Activated naive CD8-positive, alpha-beta T cell treated with anti-CD3 and anti-CD28 coated beads, Interleukin-2, amount 50 U/mL, for 16 hours (primary cell): Measurements from ENCODE around the gene ADAMTS3.

Experiments
- DNase-seq: peaks from one replicate; pipeline ENCODE4 v3.0.0-alpha.2; 2020; ENCODE audit warnings: low read depth, low spot score

ADAMTS3 gene

DNA sequence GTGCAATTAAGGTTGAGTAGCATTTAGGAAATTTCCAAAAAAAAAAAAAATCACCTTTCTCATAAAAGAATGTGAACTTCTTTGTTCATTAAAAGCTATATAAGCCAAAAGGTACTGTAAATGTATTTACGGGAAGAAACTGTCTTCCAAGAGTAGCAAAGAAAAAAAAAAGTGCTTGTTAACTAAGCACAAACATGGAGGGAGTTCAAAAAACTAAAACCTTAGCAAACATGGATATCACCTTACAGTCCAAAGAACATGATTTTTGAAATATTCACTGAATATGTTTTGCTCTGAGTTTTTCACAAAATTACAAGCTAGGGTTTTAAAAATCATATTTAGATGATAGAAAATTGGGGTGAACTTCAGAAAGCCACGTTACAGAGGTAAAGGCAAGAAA is 217.5 kb downstream of the ADAMTS3 start:
- DNase-seq, result no peak

DNA sequence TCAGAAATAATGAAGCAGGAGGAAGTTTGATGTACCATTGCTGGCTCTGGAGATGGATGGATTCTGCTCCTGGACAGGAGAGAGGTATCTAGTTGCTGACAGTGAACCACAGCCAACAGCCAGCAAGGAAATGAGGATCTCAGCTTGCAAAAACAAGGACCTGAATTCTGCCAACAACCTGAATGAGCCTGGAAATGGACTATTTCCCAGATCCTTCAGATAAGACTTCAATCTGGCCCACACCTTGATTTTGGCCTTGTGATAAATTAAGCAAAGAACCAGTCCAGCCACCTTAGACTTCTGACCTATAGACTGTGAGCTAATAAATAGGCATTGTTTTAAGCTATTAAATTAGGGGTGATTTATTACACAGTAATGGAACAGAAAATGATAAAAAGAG is 220.3 kb downstream of the ADAMTS3 start:
- DNase-seq, result no peak

DNA sequence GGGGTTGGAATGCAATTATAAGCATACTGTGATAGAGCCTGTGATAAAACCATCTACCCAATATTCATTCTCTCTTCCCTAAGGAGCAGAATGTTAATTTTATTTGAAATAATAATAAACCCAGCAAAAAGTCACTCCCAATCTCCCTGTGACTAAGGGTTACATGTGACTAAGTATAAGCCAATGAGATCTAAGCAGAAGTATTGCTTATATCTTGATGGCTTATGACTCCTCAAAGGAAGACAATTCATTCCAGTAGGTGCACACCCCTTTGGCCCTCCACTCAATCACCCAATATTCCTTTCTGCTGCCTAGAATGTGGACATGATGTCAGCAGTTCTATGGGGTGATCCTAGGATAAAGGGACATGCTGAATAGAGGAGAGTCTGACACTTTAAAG is 224.6 kb downstream of the ADAMTS3 start:
- DNase-seq, result no peak

DNA sequence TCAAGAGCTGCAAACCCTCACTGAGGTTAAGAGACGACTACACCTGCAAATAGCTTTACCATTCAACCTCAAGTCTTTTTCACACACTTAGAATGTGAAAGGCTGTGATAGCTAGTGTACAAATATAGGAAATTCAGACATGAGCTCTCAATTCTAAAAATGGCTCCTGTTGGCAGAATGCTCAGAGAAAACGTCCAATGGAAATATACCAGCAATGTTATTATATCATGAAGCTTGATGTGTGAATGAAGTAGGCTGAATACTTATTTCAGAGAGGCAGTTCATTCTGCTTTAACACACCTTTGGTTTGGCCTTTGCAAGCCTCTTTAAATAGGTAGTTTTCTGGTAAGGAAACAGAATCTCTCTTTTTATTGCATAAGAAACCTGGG is 227.6 kb downstream of the ADAMTS3 start:
- no peak for DNase-seq

DNA sequence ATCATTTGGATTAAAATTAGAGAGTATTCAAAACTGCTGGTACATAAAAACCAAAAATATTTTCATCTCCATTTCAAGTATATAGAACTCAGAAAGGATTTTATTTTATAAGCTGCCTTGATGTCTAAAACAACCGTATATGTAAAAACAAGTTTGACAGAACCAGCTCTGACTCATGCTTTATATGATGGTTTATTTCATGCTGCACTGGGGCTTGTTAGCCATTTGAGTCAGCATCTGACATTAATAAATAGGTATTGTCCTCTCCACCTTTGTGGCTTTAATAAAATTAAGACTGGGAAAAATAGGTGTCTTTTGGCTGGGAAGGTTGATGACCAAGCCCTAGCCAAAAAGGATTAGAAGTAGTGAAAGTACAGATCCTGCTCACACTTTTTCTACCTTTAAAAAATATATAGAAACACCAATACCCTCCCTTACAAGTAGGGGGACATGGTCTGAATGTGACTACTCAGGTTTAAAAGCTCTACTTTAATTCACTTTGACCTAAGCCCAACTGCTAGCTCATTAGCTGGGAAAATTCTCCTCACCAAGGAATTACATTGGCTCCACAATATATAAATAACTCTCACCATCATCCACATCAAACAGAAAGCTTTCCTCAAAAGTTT is 228.1 kb downstream of the ADAMTS3 start:
- DNase-seq, result no peak

DNA sequence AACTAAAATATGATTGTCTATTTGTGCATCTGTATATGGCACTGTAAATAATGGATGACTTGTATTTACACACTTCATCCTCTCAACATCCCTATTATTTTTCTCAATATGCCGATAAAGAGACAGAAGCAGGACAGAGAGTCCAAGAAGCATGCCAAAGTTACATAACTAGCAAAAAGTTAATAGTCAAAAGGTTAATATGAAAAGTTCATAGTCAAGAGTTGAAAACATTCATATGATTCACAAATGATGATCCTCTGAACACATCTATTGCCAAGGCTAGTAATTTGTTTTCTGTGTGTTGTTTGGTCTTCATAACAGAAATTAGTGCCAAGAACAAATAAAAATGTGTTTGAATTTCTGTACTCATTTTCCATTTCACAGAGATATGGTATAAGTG is 231.0 kb downstream of the ADAMTS3 start:
- no peak for DNase-seq

DNA sequence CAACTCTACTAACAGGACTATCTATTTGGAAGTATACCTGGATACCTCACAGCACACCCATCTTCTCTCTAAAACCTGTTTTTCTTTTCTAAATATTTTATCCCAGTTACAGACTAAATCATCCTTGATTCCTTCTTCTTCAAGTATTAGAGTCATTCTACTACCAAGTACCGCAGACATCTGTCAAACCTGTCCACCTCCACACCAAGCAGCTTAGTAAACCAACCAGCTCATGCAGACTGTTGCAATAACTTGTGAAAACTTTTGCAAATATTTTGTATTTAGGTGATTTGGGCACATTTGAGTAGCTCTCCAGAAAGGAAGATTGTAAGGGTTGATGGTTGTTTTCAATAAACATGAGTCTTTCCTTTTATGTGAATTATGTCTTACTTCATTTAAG is 238.6 kb downstream of the ADAMTS3 start:
- DNase-seq, result no peak

DNA sequence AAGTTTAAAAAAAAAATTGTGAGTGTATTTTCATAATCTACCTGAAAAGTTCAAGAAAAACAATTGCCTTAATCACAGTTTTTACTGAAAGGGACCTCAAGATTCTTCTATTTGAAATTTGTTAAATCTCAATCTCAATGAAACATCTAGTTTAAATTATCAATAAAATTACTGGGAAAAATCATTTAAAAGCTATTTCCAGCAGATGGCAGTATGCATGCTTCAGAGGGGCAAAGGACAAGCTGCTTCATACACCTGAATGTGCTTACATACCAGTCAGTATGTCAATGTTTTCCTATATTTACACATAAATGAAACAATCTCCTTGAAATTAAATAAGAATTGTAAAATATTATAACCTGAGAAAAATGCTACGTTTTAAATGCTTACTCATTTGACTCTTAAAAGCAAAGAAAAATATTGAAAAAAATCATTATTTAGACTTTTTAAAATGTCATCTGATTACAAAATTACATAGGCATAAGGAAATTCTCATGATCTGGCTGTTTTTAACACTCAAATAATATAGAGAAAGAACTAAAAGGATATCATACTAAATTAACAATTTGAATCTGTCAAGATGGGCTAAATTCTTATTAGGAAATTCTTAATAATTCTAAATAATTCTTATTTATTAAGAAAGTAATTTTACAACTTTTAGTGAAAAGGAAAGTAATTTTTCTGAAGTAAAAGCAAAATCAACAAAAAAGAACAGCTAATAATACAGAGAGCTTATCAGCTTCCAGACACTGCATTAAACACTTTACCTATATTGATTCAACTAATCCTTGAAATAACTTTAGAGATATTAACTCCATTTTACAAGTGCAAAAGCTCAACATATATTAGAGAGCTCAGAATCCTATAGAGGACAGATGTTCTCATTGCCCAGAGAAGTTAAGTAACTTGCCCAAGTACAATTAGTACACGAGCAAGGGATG is 242.1 kb downstream of the ADAMTS3 start:
- no peak for DNase-seq

DNA sequence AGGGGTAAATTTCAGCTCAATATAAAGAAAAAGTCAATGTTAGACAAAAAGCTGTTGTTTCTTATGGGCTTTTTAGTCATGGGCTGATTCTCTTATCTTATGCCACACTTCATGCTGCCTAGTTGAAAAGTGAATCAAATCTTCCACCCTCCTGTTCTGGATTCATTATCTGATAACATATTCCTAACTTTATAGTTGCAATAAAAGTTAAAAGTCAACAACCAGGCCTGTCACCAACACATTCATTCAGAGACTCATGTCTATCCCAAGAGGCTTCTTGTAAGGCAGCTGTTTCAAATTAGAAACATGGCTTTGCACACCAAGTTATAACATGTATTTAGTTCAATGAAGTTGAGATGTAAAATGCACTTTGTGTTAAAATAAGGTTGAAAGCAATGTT is 243.8 kb downstream of the ADAMTS3 start:
- DNase-seq, result no peak

DNA sequence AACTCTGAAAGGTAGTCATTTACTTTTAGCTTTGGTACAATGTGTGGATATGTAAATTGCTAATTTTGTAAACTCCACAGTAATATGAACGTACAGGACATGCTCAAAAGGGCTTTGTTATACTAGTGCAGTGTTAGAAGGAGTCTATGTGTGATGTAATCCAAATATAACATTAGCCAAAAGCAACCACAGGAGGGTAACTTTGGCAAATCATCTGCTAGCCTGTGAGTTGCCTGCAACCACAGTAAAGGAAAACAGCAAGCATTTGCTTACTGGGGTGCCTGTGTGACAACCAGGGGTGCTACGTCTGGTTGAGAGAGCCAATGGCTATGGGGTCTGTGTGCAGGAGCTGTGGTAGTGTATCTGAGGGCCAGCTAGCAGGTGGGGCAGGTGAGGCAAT is 245.8 kb downstream of the ADAMTS3 start:
- DNase-seq, result no peak

DNA sequence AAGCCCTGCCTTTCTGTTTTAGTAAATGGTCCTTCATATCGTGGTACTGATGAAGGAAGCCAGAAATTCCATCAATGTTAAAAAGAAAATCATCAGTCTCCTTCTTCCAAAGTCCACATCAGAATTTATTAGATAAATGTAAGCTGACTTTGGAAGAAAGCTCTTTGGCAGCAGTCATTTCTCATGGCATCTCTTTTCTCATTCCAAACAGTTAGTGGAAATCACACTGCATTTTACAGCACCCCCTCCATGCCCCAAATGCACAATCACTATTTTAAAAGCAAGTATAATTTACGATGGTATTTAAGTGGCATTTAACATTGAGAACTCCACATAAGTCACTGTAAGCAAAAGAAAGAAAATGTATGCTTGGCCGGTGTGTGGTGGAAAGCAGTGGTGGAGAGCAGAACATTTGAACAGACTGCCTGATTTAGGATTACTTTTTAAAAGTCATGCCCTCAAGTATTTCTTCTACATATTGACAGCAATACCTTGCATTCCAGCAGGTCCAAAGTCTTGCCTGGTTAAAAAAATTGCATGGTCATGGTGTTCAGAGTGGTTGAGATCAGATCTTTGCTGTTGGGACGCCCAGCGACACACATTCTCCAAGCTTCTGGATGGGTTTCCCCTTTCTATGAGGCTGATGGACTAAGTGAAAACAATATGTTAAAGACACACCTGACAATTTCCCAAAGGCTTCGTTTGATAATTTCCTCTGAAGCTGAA is 248.6 kb downstream of the ADAMTS3 start:
- no peak for DNase-seq

DNA sequence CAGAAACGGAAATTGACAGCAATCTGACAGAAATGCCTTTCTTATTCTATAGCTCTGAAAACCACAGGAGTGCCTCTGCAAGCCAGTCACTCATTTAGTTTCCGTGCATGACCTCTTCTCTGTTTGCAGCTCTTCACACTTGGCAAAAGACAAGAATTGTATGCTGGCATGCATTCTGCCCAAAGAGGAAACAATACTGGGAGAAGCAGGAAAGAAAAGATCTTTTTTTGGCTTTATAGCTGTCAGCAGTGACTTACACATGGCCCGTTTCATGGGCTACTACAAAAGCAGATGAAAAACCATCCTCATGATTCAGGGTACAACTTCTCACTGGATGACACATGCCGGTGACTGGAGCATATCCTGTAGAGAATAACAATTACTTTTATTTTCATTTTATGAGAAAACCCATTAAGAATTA is 249.4 kb downstream of the ADAMTS3 start:
- DNase-seq, result no peak

DNA sequence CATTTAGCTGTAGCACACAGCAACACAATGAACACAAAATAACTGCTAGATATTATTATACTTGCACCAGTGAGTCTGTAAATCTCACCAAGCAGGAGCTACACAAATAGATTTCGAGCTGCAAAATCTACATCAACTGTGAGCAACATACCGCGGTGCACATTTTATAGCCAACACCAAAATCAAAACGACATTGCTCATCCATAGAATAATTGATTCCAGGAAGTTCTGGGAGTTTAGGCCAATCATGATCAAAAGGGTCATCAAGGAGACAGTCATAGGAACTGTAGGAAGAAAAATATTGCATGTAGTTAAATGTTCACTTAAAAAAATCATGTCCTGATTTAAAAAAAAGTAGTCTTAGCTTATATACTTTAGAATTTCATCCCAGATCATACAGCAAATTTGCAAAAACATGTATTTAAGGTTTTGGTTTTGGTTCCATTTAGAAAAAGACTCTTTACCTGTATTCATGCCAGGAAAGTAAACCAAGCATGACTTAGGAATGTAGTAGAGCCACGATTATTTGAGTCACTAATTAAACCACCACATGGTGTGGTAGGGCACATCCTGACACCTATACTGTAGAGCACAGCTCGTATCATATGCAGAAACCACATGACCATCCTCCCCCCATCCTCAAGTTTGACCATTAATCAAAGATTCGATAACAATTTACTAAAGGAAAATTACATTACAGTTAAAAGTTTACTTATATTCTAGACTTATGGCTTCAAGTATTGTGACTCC is 250.4 kb downstream of the ADAMTS3 start:
- DNase-seq, result no peak

DNA sequence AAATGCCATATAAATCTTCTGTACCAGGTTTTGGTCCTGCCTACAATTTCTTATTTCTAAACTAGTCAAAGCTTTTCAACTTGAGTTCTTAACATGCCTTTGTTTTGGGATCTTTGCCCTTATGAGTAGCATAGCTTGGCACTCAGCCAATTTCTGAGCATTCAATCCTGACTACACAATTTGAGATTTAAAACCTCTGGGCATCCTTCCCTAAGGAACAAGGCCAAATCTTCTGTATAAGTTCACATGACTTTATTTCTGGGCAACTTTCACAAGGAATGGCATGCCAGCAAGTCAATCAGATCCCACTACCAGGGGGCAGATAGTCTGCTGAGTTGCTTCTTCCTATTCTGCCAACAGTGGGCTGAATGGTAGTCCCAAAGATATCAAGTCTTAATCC is 254.2 kb downstream of the ADAMTS3 start:
- no peak for DNase-seq

DNA sequence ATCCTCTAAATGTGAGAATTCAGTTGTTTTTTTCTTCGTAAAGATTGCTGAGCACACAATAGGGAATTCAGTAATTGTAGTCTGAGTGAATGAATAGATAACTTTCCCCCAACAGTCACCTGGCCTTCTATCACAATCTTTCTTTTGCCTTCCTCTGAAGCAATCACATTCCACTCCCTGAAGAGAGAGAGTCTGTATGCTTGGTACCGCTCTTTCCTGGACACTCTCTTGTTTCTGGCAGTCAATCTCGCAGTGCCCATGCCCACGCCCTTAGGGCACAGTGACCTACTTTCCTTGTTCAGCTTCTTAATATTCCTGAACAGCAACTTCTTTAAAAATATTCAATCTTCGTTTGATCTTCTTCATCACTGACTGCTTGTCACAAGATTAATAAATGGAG is 255.9 kb downstream of the ADAMTS3 start:
- no peak for DNase-seq

DNA sequence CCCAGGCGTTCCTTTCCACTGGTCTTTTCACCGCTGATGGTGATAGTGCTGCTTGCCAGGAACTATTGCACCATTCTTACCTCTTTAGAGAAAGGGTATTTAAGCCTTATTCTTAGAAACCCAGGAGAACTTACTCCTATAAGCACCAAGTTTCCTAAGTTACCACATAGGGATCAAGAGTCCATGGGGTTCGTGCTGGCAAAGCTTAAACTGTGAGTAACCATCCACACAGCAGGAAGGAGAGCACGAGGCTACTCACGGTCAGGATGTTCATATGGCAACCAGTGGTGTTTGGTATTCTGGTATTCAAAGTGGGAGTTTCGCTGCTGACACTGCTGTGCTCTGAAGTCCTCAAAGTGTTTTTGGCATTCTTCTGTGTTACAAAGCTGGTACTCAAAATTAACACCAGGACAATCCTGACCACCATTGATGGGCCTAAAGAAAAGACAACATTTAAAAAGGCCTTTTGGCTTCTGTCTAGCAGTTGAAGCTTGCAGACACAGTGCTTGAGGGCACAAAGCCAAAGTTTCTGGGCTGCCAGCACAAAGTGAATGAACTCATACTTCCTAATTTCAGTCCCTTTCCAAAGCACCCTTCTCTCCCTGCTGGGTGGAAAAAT is 256.9 kb downstream of the ADAMTS3 start:
- DNase-seq, result no peak

DNA sequence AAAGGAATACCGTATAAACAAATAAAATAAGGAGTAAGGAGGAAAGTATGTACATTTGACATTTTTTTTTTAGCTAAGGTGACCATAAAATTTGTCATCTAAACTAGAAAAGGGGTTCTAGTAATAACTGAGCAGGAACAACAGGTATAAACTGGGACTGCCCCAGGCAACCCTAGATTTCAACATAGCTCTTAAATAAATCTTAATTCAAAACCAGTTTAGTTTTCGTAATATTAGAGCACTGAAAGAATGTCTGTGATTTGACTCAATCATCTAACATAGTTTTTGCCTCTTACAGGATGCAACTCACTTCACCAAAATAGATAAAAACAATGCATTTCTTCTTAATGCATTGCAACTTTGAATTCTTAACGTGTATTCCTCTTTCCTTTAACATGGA is 257.7 kb downstream of the ADAMTS3 start:
- DNase-seq, result no peak

DNA sequence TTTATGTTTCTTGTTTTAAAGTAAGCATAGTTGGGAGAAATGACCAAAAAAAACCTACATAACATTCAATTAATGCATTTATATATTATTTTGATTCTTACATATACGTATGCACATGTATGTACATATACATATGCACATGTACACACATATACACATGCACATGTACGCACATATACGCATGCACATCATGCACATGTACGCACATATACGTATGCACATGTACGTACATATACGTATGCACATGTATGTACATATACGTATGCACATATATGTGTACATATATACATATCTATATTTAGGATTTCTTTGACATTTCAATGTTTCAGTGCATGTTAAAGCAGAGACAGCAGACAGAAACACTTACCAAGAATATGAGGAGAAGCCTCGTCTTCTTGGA is 263.4 kb downstream of the ADAMTS3 start:
- DNase-seq, result no peak

DNA sequence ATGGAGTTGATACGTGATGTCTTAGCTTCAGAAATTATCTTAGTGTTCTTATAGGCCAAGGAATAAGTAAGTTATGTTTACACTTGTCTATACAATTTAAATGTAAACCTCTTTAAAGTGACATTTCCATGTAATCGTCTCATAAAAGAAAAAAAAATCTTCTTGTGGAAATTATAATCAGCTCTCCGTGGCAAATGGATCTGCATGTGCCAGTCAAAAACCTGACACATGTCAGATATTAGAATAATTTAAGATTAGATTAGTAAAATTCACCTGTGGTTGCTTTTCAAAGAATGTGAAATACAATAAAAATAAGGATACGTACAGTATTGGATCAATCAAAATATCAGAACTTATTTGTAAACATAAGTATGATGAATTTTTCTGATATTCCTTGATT is 263.9 kb downstream of the ADAMTS3 start:
- no peak for DNase-seq

DNA sequence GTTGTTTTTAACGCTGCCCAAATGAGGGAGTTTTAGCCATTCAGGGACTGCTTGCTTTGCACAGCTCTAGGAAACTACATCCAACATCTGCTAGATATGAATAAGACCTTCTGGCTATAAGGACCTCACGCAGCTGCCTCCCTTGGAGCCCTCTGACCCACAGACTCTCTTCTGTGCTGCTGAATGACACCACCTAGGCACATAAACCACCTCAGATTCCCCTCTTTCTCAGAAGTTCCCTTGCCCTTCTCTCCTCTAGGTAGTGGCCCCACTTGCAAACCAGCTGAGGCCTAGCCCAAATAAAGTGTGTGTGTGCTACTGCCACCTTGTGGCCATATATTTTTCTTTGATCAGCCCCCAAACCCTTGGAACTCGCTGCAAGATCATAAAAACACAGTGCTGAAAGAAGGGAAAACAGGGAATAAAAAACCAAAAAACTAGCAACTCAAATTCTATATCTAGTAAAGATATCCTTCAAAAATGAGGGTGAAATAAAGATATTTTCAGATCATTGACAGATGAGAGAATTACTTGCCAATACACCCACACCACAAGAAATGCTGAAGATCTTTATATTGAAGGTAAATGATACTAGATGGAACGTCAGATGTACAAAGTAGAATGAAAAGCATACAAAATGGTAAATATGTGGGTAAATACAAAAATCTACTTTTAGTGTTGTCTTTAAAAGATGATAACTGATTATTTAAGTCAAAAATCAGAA is 265.9 kb downstream of the ADAMTS3 start:
- no peak for DNase-seq

DNA sequence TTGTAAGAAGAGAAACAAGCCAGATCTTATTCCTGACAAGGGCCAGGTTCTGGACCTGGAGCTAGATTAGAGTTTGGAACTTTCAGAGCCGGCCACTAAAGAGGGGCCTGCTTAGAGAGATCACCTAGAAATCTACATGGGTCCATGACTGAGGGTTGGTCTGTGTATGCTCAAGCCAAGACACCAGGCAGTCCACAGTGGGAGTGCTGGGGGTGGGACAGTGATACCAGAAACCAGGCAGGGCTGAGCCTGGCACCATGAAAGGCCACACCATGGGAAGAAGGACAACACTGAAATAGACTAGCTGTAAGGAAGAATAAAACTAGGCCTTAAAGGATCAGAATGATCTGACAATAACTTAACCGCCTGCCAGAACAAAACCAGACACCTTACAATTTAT is 267.3 kb downstream of the ADAMTS3 start:
- DNase-seq, result no peak
